SK-N-MC (cell line): ENCODE measurements around the gene ZNF764.
"Not testable (repeated sequence)": the region's sequence is repeated elsewhere in the genome, so short reads cannot be mapped to it uniquely, and the experiment has no call there.

Experiments used
- EZH2 ChIP-seq: fragments of 200-600 bp; sonication (generic); IDR thresholded peaks from one replicate; pipeline ENCODE4 v1.6.1; 2017; ENCODE audit warnings: antibody characterized with exemption
- POLR2AphosphoS5 ChIP-seq: IDR thresholded peaks from 2 replicates; pipeline ENCODE4 v1.6.1; 2012; ENCODE audit warnings: mild to moderate bottlenecking, low read depth, low read length, borderline replicate concordance

GRCh38 chr16:30522702-30523463, 35.3 kb downstream of the ZNF764 start:
- not testable (repeated sequence) for TF ChIP-seq POLR2AphosphoS5, EZH2
